Coronary artery (tissue), 2 donors: Measurements from ENCODE around the gene OR5L1.

Source experiments
- DNase-seq: peaks from one replicate; pipeline ENCODE4 v3.0.0-alpha.2; 2017; ENCODE audit warnings: low spot score
- H3K27ac ChIP-seq, 2 donors: fragments of 200-600 bp; sonication (generic); one replicate each; pipeline ENCODE4 v1.5.1; 2016 to 2019
- H3K4me3 ChIP-seq: fragments of 200-600 bp; sonication (generic); 2 replicates; pipeline ENCODE4 v1.5.1; 2016; ENCODE audit warnings: mild to moderate bottlenecking, moderate library complexity
- CTCF ChIP-seq: fragments of 200-600 bp; sonication (generic); IDR thresholded peaks from one replicate; pipeline ENCODE4 v1.5.1; 2019; ENCODE audit warnings: antibody characterized with exemption

The OR5L1 gene

DNA sequence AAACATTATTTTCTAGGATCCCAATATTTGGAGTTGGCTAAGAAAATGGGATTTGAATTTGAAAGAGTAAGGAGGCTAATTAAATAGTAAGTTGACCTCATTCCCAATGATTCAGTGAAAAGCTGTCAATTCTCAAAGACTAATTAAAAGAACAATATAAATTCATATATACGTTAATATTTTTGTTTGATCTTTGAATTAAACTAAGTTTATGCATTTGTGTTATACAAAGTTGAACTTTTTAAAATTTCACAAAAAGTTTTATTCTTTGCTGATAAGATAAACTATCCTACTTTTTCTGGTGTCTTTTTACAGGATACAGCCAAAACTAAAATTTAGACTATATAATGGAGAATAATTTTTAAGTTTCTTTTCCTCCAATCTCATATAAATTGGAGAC, at the start of gene OR5L1:
OR5L1 (plus strand) TSS at position 301 of the 400 bp plus-strand sequence. CDS start 100 bp downstream, outside the sequence.
- Histone ChIP-seq H3K27ac (no peak within 1 kb of the TSS), H3K4me3 (no peak within 1 kb of the TSS)
- no peak for TF ChIP-seq CTCF
- DNase-seq = no peak

- no peak for DNase-seq
- Histone ChIP-seq H3K4me3 (no peak within 1 kb of the TSS), H3K27ac (no peak within 1 kb of the TSS)
- no peak for TF ChIP-seq CTCF
Observed at GRCh38 chr11:55773138-55773537, 38.0 kb upstream of the OR5L1 start, which contains the start of gene OR5D13. Gene OR5D13 (plus strand): TSS chr11:55773438. CDS start chr11:55773438, 0 bp downstream.

DNA sequence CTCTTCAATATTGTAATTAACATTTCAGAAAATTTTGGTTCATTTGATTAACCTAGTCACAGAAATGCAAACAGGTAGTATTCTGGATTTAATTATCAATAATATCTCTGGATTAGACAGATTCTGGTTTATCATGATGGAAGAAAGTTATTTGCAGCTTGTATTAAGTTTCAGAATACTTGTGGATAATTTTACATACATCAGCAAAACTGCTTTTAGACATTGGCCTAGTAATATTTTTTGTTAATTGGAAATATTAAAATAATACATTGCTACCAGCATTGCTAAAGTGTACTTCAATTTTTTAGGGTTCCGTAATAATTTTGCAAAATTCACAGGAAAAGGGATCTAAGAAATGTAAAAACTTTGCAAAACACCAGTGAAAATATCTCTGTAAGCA, 19.6 kb upstream of the OR5L1 start:
- H3K4me3 ChIP-seq = no peak overlapping the region
- H3K27ac ChIP-seq = no peak overlapping the region
- no peak for TF ChIP-seq CTCF
- DNase-seq = no peak

DNA sequence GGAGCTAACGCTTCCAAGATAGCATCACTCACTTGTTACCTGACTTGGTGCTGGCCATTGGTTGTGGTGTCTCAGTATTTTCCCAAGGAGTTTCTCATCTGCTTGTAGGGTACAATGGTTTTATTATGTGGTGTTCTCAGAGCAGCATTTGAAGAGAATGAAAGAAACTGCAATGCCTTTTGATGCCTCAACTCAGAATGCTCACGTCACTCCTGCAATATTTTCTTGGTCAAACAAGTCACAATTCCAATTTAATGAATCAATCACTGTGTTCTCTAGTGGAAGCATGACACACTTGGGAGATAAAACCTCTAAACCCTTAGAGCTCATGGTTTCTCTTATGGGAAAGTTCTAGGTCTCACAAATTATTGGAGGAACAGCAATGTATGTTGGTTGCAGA, 17.8 kb upstream of the OR5L1 start:
- H3K4me3 ChIP-seq = no peak overlapping the region
- no peak overlapping the region for H3K27ac ChIP-seq
- DNase-seq = no peak
- TF ChIP-seq CTCF = no peak

DNA sequence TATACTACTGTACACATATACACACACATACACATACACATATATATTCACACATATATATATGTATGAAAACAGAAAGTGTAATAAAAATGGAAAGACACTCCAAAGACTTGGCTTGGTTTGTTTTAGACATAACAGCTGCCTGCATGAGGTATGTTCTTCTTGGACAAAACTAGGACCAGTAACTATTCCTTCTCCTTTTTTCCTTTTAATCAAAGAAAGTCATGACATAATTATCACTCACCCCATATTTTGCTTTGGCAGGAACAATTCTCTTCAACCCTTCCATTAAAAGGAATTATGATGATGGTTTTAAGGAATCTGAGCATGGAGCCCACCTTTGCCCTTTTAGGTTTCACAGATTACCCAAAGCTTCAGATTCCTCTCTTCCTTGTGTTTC, 15.9 kb upstream of the OR5L1 start, which contains the start of gene OR5D14:
OR5D14 (plus strand) TSS at position 301 of the 400 bp plus-strand sequence; CDS start at position 301, 0 bp downstream.
- DNase-seq = no peak
- TF ChIP-seq CTCF = no peak
- H3K4me3 ChIP-seq = no peak within 1 kb of the TSS
- no peak within 1 kb of the TSS for H3K27ac ChIP-seq

DNA sequence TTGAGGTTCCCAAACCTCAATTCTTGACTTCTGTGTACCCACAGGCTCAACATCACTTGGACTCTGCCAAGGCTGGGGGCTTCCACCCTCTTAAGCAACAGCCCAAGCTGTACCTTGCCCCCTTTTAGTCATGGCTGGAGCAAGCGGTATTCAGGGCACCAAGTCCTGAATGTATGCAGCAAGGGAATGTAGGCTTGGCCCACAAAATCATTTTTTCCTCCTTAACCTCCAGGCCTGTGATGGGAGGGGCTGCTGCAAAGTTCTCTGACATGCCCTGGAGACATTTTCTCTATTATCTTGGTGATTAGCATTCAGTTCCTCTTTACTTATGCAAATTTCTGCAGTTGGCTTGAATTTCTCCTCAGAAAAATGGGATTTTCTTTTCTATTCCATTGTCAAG, 4.9 kb upstream of the OR5L1 start:
- Histone ChIP-seq H3K4me3 (no peak overlapping the region), H3K27ac (no peak overlapping the region)
- DNase-seq = no peak
- no peak for TF ChIP-seq CTCF

- DNase-seq = no peak
- Histone ChIP-seq H3K27ac (no peak within 1 kb of the TSS), H3K4me3 (no peak within 1 kb of the TSS)
- TF ChIP-seq CTCF = no peak
Observed at GRCh38 chr11:55819330-55819729, 8.2 kb downstream of the OR5L1 start, which contains the start of gene OR5D18. Gene OR5D18 (plus strand): TSS chr11:55819630. CDS start chr11:55819630, 0 bp downstream.
